ENCODE data around the gene SLC35G1.

SLC35G1 gene, protein sequence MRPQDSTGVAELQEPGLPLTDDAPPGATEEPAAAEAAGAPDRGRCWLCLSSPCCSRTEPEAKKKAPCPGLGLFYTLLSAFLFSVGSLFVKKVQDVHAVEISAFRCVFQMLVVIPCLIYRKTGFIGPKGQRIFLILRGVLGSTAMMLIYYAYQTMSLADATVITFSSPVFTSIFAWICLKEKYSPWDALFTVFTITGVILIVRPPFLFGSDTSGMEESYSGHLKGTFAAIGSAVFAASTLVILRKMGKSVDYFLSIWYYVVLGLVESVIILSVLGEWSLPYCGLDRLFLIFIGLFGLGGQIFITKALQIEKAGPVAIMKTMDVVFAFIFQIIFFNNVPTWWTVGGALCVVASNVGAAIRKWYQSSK

DNA sequence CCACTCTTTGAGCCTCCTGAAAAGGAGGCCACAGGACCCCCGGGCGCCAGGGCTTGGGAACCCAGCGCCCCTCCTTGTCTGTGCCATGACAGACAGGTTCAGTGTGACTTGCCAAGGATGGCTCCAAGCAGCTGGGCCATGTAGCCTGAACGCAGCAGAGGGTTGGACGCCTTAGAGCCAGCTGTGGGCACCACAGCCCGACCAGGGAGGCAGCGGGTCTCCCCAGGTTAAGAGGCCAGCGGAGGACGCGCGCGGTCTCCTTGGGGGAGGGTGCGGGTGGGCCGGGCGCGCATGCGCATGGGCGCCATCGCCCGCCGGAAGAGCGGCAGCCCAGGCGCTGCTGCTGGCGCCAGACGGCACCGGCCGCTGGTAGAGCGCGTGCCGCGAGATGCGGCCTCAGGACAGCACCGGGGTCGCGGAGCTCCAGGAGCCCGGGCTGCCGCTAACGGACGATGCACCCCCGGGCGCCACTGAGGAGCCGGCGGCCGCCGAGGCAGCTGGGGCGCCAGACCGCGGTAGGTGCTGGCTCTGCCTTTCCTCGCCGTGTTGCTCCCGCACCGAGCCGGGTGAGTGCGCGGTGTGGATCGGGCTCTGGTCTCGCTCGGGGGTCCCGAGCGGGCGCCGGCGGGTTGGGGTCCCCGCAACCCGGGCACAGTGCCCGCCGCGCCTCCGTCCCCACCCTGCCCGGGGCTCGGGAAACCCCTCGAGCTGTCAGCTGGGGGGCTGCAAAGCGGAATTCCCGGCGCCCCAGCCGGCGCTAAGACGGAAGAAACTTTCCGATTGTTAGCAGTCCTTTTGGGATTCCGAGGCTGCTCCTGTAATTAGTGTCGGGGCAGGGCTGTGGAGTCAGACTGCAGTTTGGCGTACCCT lies at the start of gene SLC35G1:
TSS of gene SLC35G1 (plus strand) at position 333 of the 870 bp plus-strand sequence. CDS start at position 389, 56 bp downstream.
- no peak for DNase-seq

DNA sequence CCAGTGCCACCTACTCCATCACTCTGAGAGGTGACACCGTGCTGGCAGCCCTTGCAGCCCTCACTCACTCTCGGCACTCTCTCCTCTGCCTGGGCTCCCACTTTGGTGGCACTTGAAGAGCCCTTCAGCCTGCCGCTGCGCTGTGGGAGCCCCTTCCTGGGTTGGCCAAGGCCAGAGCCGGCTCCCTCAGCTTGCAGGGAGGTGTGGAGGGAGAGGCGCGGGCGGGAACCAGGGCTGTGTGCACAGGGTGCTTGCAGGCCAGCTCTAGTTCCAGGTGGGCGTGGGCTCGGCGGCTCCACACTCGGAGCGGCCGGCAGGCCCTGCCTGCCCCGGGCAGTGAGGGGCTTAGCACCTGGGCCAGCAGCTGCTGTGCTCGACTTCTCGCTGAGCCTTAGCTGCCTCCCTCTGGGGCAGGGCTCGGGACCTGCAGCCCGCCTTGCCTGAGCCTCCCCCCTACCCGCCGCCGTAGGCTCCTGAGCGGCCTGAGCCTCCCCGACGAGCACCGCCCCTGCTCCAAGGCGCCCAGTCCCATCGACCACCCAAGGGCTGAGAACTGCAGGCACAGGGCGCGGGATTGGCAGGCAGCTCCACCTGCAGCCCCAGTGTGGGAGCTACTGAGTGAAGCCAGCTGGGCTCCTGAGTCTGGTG lies 48.7 kb upstream of the SLC35G1 start:
- no peak for DNase-seq

DNA sequence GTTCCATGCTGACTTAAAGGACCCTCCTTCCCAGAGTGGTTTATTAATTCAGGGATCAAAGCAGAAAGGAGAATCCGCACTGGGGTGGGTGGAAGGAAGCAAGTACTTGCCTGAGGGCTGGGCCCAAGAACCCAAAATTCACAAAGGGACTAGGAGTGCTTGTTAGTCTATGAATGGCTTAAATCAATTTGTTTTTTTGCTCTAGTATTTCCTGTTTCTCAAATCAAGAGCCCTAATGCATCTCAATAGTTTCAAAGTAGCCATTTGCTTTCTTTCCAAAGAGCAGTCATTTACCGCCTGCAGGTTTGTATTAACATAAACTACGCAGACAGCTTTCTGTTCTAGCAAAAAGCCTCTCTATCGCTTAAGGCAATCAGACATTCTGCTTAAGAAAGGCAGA lies 44.2 kb upstream of the SLC35G1 start:
- no peak for DNase-seq

DNA sequence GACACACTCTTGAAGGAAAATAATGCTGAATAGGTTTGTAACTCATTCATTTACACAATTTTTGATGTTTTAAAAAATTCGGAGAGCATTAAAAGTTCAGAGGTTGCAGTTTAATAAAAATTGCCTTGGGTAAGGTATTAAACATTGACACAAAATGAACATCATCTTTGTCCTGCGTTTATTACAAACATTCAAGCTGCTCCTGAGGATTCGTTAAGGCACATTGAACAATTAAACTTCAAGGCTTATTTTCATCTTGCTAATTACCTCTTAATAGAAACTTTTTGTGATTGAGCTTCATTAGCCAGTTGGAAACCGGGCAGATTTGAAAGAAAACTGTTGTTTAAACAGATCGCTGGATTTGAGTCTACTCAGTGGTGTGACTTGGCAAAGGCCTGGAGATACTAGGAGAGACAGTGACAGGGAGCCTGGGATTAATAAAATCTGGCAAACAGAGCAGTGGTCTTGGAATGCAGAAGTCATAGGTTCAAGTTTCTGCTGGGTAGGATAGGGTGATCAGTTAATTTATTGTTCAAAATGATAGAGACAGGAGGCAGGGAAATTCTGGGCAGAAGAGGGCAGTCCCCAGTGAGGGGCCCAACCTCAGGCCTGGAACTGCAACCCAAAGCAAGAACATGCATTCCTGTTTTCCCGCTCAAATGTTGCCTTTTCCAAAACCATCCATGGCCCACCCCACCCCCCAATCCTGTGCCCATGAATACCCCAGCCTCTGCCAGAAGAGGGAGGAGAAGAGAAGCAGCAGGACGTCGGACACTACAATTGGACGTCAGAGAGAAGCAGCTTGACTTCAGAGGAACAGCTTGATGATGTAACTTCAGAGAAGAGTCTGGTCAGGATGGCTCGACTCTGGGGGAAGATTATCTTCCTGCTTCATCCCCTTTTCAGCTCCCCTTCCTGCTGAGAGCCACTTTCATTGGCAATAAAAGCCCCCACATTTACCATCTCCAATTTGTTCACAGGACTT lies 43.5 kb upstream of the SLC35G1 start:
- no peak for DNase-seq

DNA sequence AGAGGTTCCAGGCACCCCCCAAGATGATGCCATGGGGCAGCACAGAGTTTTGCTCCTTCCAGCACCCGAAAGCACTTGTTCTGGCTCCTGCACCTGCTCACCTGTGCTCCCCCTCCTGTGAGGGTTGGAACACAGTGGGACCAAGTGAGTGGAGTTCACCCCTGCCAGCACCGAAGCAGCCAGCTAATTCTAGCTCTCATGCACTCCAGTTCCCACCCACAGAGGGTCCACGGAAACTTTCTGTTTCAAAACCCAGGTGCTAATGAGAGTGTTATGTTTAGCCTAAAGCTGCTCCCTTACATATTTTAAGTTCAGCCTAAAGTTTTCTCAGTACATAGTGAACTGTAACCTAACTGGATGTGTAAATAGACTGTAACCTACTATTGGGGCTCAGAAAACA lies 42.6 kb upstream of the SLC35G1 start:
- DNase-seq = no peak

DNA sequence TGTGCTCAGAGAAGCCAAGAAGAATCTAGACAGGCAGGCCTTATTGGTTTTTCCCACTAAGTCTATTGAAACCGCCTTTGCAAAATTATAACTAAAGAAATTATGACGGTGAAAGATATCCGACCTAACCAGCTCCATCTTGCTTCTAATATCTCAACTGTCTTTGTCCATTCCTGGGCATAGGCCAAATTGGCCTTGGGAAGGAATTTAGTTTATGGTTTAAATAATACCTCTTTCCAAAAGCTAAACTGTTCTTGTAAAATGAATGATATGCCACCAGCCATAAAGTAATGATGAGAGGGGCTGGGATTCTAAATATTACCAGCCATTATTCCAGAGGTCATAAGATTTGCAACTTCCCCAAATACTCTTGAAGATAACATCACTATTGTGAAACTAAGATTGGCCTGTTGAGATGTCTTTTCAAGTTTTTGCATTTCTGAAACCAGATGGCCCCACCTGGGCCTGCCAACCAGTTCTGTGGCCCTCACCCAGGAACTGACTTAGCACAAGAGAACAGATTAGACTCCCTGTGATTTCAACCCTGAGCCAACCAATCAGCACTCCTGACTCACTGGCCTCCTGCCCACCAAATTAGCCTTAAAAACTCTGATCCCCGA lies 41.2 kb upstream of the SLC35G1 start:
- DNase-seq = no peak

DNA sequence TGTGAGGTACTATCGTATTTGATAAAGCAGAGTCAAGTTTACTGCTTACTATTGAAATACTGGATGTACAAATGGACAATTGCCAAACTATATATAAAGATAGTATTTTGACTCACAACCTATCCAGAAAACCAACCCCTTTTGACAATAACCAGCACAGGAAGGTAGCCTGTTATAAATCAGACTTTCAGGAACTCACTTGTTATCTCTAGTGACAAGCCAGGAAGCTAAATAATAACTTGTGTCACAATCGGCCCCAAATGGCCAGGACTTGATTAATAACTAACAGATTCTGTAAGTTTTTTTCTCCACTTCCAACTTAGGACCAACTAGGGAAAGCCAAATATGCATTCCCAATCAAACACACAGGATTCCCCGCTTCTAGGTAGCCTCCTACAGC lies 38.8 kb upstream of the SLC35G1 start:
- DNase-seq = no peak

DNA sequence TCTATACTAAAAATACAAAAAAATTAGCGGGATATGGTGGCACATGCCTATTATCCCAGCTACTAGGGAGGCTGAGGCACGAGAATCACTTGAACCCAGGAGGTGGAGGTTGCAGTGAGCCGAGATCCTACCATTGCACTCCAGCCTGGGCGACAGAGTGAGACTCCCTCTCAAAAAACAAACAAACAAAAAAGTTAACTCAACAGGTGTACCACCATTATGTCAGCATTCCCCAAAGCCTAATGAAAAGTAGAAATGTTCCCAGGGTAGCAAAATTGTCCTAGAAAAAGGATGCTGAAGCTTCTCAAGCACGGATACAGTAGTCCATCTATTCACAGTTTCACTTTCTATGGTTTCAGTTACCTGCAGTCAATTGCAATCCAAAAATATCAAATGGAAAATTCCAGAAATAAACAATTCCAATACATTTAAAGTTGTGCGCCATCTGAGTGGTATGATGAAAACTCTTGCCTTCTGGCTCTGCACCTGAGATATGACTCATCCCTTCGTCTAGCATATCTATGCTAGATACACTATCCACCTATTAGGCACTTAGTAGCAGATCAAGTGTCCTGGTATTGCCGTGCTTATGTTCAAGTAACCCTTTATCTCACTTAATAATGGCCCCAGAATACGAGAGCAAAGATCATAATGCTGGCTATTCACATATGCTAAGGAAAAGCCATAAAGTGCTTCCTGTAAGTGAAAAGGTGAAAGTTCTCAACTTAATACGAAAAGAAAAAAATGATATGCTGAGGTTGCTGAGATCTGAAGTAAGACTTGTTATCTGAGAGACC lies 37.2 kb upstream of the SLC35G1 start:
- no peak for DNase-seq

DNA sequence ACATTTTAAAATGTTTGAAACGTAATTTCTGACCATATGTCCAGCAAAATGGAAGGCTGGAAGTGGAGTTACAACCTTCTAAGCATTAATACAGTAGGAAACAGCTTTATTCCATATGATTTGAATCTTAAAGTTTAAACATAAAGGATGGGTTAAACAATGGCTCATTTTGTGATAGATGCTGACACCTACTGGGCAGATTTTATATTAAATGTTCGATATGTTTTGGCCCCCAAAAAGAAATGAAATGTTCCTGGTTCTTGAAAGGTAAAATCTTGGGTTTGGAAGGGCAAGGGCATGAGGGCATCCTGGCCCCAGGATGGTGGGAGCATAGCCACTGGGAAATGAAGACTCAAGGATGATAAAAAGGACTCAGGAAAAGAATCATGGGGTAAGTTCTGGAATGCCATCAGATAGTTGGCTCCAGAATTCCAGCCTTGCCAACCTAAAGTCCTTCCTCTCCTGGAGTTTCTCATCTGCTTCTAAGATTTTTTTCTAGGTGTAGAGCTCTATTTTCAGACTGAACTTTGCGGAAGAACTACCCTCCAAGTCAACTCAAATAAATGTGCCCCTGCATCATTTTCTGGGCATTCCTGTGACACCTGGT lies 34.6 kb upstream of the SLC35G1 start:
- DNase-seq = no peak

DNA sequence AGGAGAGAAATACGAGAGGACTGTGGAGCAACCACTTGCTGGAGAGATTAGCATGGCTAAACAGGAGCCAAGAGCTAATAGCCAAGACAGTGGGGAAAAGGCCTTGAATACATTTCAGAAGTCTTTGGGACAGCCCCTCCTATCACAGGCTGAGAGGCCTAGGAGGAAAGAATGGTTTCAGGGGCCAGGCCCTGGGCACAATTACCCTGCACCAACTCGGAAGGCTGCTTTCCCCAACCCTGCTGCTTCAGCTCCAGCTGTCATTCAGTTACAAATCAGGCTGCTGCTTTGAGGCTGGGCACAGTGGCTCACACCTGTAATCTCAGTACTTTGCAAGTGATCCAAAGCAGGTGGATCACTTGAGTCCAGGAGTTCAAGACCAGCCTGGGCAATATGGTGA lies 32.0 kb upstream of the SLC35G1 start:
- no peak for DNase-seq

DNA sequence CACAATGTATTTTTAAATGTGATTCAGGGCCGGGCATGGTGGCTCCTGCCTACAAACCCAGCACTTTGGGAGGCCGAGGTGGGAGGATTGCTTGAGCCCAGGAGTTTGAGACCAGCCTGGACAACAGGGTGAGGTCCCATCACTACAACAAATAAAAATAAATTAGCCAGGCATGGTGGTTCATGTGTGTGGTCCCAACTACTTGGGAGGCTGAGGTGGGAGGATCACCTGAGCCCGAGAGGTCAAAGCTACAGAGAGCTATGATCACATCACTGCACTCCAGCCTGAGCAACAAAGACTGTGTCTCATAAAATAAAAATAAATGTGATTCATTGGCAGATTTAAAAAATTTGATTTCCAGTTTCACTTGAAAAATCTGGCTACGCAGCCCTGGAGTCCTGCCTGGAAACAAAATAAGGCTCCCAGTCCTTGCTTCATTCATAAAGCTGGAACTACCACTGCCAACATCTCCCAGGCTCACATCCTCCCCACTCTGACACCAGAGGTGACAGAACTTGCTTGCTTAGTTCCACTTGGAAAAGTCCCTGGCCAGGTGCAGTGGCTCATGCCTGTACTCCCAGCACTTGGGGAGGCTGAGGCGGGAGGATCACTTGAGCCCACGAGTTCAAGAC lies 27.9 kb upstream of the SLC35G1 start:
- no peak for DNase-seq

DNA sequence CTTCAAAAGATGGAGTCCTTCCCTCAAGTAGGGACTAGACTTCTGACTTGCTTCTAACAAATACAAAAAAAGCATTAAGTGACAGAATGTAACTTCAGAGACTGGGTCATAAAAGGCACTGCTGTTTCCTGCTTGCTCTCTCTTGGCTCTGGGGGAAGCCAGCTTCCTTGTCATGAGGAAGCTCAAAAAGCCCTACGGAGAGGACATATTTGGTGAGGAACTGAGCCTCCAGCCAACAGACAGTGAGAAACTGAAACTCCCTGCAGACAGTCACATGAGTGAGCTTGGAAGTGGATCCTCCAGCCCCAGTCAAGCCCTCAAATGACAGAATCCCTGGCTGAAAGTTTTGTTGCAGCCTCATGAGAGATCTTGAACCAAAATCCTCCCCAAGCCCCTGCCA lies 26.3 kb upstream of the SLC35G1 start:
- no peak for DNase-seq

DNA sequence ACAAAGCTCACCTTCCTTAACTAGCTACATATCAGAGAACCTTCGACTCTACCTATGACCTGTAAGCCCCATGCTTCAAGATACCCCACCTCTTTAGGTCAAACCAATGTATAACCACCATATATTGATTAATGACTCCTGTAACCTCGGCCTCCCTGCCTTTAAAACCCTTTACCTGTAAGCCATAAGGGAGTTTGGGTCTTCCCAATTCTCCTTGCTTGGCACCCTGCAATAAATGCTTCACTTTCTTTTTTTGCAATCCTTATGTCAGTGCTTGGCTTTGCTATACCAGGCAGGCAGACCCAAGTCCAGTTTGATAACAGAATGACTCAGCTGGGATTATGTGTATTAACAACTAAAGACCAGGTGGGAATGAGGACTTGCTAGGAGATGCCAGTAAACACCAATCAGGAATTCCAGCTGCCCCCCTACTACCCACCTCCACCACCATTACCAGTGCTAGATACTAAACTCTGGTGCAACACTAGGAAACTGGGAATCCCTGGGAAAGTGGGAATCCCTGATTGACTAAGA lies 22.0 kb upstream of the SLC35G1 start:
- no peak for DNase-seq

DNA sequence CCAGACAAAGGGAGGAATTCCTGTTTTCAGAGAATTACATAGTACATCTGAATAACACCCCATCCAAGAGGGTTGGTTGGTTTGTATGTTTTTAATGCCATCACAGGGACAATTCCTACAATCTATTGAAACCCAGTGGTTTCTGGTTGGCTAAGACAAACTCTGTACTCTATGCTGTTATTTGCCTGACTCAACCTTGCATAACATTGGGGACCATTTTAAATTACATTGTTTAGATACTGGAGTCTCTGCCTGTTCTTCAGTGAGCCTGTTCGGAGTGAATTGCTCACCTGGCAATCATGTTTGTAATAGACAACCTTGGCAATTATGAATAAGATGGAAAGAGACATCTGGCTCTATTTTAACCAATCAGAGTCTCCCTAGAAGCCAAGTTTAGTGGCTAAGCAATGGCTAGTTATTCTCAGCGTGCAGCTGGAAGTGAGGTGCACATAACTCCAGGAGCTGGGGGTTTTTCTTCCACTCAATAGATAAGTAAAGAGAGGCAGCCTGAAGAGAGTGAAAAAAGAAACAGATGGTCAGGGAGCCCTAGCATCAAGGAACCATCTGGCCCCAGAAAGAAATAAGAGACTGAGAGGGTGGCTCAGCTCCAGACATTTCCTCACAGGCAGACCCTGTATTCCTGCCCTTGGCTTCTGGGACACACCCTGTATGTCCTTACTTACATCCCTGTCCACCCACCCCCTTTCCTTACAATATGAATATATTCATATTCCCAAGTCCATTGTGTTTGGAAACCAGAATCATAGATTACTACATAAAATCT lies 21.2 kb upstream of the SLC35G1 start:
- DNase-seq = no peak

DNA sequence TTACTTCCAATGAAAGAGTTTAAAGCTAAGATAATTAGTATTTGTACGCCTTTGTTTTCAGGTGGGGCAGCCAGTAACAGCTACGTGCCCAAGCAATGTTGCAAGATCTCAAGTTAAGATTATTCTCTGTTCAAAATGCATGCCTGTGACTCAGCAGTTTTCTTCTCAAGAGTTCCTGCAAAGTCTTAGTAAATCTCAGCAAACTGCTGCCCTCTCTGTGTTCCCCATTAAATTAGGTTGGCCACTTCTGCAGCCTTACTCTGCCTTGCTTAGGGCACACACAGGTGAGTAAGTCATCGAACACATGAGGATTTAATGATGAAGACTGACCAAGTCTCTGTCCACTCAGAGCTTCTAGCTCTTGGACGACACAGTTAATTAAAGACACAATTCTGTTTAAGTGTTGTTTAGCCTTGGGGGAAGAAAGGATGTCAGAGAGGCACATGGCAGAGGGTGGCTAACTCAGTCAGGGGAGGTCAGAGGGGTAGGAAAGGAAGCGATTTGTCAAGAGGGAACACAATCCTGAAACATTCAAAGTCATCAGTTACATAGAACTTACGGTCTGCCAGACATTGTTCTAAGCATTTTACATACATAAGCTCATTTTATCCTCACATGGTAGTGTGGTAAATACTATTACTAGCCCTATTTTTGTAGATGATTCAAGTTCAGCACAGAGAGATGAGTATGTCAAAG lies 20.2 kb upstream of the SLC35G1 start:
- DNase-seq = no peak

DNA sequence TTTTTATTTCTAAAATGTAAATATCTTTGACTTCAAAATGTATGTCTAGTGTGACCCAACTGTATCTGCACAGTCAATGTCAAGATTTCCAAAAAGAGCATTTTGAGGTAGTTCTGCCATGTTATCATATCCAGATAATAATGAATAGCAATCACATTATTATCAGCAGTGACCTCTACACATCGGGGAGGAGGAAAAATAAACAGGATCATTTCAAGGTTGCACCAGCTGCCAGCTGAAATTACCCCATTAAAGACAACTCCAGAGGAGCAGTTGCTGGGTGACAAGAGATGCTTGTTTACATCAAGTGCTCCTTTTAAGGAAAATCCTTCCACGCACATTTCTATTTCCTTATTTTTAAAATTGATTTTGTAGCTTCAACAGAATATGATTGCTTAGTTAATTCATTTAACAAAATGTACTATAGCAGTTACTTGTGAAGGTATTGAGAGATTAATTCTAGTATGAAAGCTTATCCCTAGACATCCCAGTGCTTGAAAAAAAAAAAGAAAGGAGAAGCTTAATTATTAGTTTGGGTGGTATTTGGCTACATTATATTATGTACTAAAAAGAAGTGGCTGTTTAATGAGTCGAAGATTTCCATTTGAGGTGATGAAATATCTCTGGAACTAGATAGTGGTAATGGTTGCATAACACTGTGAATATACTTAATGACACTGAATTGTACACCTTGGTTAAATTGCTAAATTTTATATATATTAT lies 19.3 kb upstream of the SLC35G1 start:
- DNase-seq = no peak

DNA sequence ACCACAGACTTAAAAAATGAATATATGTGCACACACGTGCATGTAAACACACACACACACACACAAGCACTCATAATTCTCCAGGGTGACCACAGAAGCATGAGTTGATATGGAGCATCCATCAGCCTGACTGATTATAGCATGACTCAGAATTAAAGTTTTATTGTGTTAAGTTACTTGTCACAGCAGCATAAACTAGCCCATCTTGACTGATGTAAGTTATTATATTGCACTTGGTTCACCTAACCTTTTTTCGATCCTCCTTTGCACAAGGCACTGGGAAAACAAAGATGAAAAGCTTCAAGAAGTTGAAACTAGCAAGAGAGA lies 18.8 kb upstream of the SLC35G1 start:
- DNase-seq = no peak

DNA sequence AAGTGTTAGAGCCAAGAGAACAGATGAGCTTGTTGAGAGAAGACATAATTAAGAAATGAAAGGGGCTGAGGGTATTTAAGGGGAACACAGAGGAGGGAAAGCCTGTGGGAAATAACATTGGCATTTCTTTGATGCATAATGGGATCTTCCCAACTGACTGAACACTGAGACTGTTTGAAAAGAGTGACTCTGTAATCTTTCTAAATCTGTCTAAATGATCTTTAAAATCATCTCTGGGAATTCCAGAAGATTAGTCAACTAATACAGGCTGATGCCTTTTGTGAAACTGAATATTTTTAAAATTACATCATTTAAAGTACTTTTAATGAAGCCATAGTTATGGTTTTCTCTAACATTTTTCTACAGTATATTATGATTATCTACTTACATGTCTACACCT lies 17.4 kb upstream of the SLC35G1 start:
- DNase-seq = no peak

All from NCI-H2029 treated with DMSO at 0.1 percent for 48 hours (cell line).